ENCODE results near the gene SMAD7.
A peak's percentile ranks its signal among the peaks of the same experiment; 100 is the strongest.

SMAD7 gene

GRCh38 chr18:48913775-48914174 lies 37.0 kb downstream of the SMAD7 start:
- DNase-seq: no peak

GRCh38 chr18:48913201-48913600 lies 37.6 kb downstream of the SMAD7 start:
- DNase-seq: peak; percentile 12

GRCh38 chr18:48910972-48911545 lies 39.7 kb downstream of the SMAD7 start:
- DNase-seq: no peak

GRCh38 chr18:48909721-48910120 lies 41.0 kb downstream of the SMAD7 start:
- no peak for DNase-seq

- no peak for DNase-seq
Observed at GRCh38 chr18:48908916-48909315, 41.8 kb downstream of the SMAD7 start.

GRCh38 chr18:48905513-48905912 lies 45.3 kb downstream of the SMAD7 start:
- no peak for DNase-seq

- no peak for DNase-seq
Observed at GRCh38 chr18:48904847-48905394, 45.8 kb downstream of the SMAD7 start.

- DNase-seq: no peak
Observed at GRCh38 chr18:48904091-48904490, 46.7 kb downstream of the SMAD7 start.

GRCh38 chr18:48902856-48903601 lies 47.7 kb downstream of the SMAD7 start:
- DNase-seq: no peak

- peak; percentile 69 for DNase-seq
Observed at GRCh38 chr18:48902023-48902855, 48.5 kb downstream of the SMAD7 start.

GRCh38 chr18:48901145-48902022 lies 49.4 kb downstream of the SMAD7 start:
- DNase-seq: no peak

GRCh38 chr18:48900469-48900868 lies 50.3 kb downstream of the SMAD7 start:
- no peak for DNase-seq

- DNase-seq: no peak
Observed at GRCh38 chr18:48899558-48900174, 51.1 kb downstream of the SMAD7 start.

GRCh38 chr18:48898521-48898920 lies 52.2 kb downstream of the SMAD7 start:
- DNase-seq: no peak

GRCh38 chr18:48897531-48897930 lies 53.2 kb downstream of the SMAD7 start:
- no peak for DNase-seq

GRCh38 chr18:48896875-48897511 lies 53.8 kb downstream of the SMAD7 start:
- no peak for DNase-seq

GRCh38 chr18:48896326-48896874 lies 54.4 kb downstream of the SMAD7 start:
- DNase-seq: no peak

GRCh38 chr18:48894799-48895346 lies 55.9 kb downstream of the SMAD7 start:
- no peak for DNase-seq

GRCh38 chr18:48893608-48894600 lies 56.9 kb downstream of the SMAD7 start:
- DNase-seq: no peak
